Body of pancreas (tissue), 4 donors: Measurements from ENCODE around the gene FCN3. TPM values are rescaled to one million over a fixed set of nuclear protein-coding genes. Genes with fewer than 3 reads are reported as not detected.
A peak's percentile ranks its signal among the peaks of the same experiment; 100 is the strongest.

ENCODE experiments used
- ATAC-seq: fragments of 150-250 bp; one replicate; pipeline ENCODE4 v1.9.1; 2016
- DNase-seq, 4 donors: peaks; one replicate each; pipeline ENCODE4 v3.0.0-alpha.2; 2019
- H3K27ac ChIP-seq, 4 donors: fragments of 200-600 bp; sonication (generic); 1 replicate in 3 of 4; 2 replicates in 1 of 4; pipeline versions ENCODE4 v1.5.1 to v1.6.1; 2016 to 2019; ENCODE audit warnings: mild to moderate bottlenecking in 1 of 4, mixed read lengths in 1 of 4, moderate library complexity in 1 of 4
- H3K27me3 ChIP-seq, 2 donors: fragments of 200-600 bp; sonication (generic); one replicate each; pipeline ENCODE4 v1.6.0; 2016; ENCODE audit warnings: mild to moderate bottlenecking in 1 of 2
- H3K36me3 ChIP-seq, 2 donors: fragments of 200-600 bp; sonication (generic); replicated peaks in 1 of 2; 2 replicates each; pipeline ENCODE4 v1.5.1; 2016; ENCODE audit warnings: low read depth in 2 of 2; ENCODE audit not compliant: insufficient read depth in 1 of 2
- H3K4me1 ChIP-seq: fragments of 200-600 bp; sonication (generic); one replicate; pipeline ENCODE4 v1.6.0; 2016
- H3K4me3 ChIP-seq, 2 donors: fragments of 200-600 bp; sonication (generic); 1 replicate in 1 of 2; 2 replicates in 1 of 2; pipeline ENCODE4 v1.5.1; 2016 to 2019
- H3K9me3 ChIP-seq, 3 donors: fragments of 200-600 bp; sonication (generic); 1 replicate in 2 of 3; 2 replicates in 1 of 3; pipeline ENCODE4 v1.5.1; 2016
- CTCF ChIP-seq, 7 experiments: fragments of 450-650 bp in 4 of 7; fragments of 200-600 bp in 3 of 7; sonication (generic) in 3 of 7; IDR thresholded peaks; one replicate each; pipeline ENCODE4 v1.5.1; 2016 to 2019; ENCODE audit warnings: antibody characterized with exemption in 7 of 7
- POLR2A ChIP-seq, 3 donors: fragments of 450-650 bp; IDR thresholded peaks; one replicate each; pipeline ENCODE4 v1.6.1; 2016; ENCODE audit warnings: antibody characterized with exemption in 3 of 3, mild to moderate bottlenecking in 2 of 3
- WGBS, 2 donors: methylation state at CpG; one replicate each; pipeline ENCODE4 v1.1.5; 2017; 5-methylcytosine and 5-hydroxymethylcytosine counted together
- intact Hi-C: fragments of 100-400 bp; cut with DNase I; formaldehyde crosslinking; loops from one replicate; pipeline ENCODE4 v1.15.1; 2023
- total RNA-seq, 2 donors: library from RNA; depleted of rRNA; stranded (reverse); fragments of >200 nt; gene quantifications; one replicate each; pipeline ENCODE4 v1.1.0, GENCODE V29; 2016

The FCN3 gene
- total RNA-seq, 2 donors from 2014 or later, result 1.3 to 1.6 TPM

- WGBS, 2 donors, result 85 to 91% methylated on average over 12 of the region's 12 CpGs
- TF ChIP-seq CTCF (IDR thresholded peaks at IDR 0.05) (no peak), POLR2A (IDR thresholded peaks at IDR 0.05) (no peak)
- no peaks in the 10 kb centered on the region for H3K27me3 ChIP-seq
- no peak overlapping the region for H3K4me3 ChIP-seq
- ATAC-seq (no peak), DNase-seq (no peak)
- intact Hi-C loops, result no loop called here
- H3K9me3 ChIP-seq, result no peaks in the 10 kb centered on the region
- H3K27ac ChIP-seq, result no peak overlapping the region
- no peaks in the 10 kb centered on the region for H3K36me3 ChIP-seq
- H3K4me1 ChIP-seq, result peaks cover 10% of the 10 kb centered on the region
Observed at GRCh38 chr1:27377760-27378495, 3.3 kb upstream of the FCN3 start.

DNA sequence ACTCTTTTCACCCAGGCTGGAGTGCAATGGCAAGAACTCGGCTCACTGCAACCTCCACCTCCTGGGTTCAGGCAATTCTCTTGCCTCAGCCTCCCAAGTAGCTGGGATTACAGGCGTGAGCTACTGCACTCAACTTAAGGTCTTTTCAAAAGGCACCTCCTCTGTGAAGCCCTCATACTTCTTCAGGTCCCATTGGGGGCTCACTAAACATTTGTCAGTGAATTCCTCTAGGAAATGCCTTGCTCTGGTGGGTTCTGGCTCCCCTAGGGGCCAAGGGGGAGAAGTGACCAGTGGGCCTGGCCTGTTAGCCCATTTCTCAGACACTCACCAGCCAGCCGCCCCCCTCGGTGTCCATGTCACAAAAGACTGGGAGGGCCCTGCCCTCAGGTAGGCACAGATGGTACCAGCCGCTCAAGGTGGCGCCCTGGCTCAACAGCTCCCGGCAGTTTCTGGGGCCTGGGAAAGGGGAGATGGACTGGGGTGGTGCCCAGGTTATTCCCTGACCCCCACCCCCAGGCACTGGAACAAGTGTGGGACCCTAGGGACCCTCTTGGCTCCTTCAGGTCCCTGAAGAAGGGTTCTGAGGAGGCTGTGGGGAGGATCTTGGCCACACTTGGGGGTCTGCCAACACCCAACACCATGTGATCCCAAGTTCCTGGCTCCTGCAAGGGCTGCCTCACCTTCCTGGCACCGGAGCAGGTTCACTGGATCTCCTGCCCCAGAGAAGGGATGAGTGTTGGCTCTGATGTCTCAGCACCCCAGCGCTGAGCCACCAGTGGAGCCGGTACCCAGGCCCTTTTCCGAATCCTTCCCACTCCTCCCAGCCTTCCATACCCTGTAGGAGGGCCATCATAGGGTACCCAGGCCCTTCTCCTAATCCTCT, 1.6 kb downstream of the FCN3 start:
- H3K4me1 ChIP-seq, result peaks cover under 1% of the 10 kb centered on the region
- ATAC-seq (peak; percentile 20), DNase-seq (no peak)
- no peaks in the 10 kb centered on the region for H3K9me3 ChIP-seq
- intact Hi-C loops, result no loop called here
- no peaks in the 10 kb centered on the region for H3K27me3 ChIP-seq
- H3K27ac ChIP-seq, result no peak overlapping the region
- WGBS, 2 donors, result 80 to 89% methylated on average over 7 to 9 of the region's 11 CpGs
- TF ChIP-seq POLR2A (IDR thresholded peaks at IDR 0.05) (no peak), CTCF (IDR thresholded peaks at IDR 0.05) (no peak)
- no peaks in the 10 kb centered on the region for H3K36me3 ChIP-seq
- no peak overlapping the region for H3K4me3 ChIP-seq

- ATAC-seq (no peak), DNase-seq (no peak)
- WGBS, 2 donors, result 89 to 91% methylated on average over 19 of the region's 19 CpGs
- Histone ChIP-seq H3K27ac (no peak overlapping the region), H3K9me3 (no peaks in the 10 kb centered on the region), H3K27me3 (no peaks in the 10 kb centered on the region), H3K36me3 (no peaks in the 10 kb centered on the region), H3K4me3 (no peak overlapping the region), H3K4me1 (peaks cover 9% of the 10 kb centered on the region)
- TF ChIP-seq POLR2A (IDR thresholded peaks at IDR 0.05) (no peak), CTCF (IDR thresholded peaks at IDR 0.05) (no peak)
- intact Hi-C loops, result no loop called here
Observed at GRCh38 chr1:27372022-27372807, 2.4 kb downstream of the FCN3 start.

GRCh38 chr1:27368869-27369582, 5.6 kb downstream of the FCN3 start:
- Histone ChIP-seq H3K9me3 (no peaks in the 10 kb centered on the region), H3K36me3 (no peaks in the 10 kb centered on the region), H3K27ac (no peak overlapping the region), H3K4me1 (peaks cover 24% of the 10 kb centered on the region), H3K27me3 (no peaks in the 10 kb centered on the region), H3K4me3 (no peak overlapping the region)
- 49 to 83% methylated on average over 10 to 13 of the region's 13 CpGs for WGBS, 2 donors
- ATAC-seq (no peak), DNase-seq (no peak)
- peak in 1 of 7 experiments; percentile 9 for TF ChIP-seq CTCF (IDR thresholded peaks at IDR 0.05)
- no peak for TF ChIP-seq POLR2A (IDR thresholded peaks at IDR 0.05)
- intact Hi-C loops, result no loop called here
